Stimulated activated CD8-positive, alpha-beta memory T cell treated with anti-CD3 and anti-CD28 coated beads, Interleukin-4, amount 100 ng/mL, for 1 hour (primary cell): ENCODE data around the gene LINGO3.
"Not testable (repeated sequence)": the region's sequence is repeated elsewhere in the genome, so short reads cannot be mapped to it uniquely, and the experiment has no call there.

Source experiments
- DNase-seq, 2 donors: peaks; one replicate each; pipeline ENCODE4 v3.0.0-alpha.2; 2020; ENCODE audit warnings: low read depth in 2 of 2, low spot score in 1 of 2

The LINGO3 gene

GRCh38 chr19:2283835-2284507, 24.0 kb downstream of the LINGO3 start:
- DNase-seq = no peak

- no peak for DNase-seq
Observed at GRCh38 chr19:2282862-2283237, 25.1 kb downstream of the LINGO3 start.

GRCh38 chr19:2282062-2282861, 25.7 kb downstream of the LINGO3 start, which contains the start of gene PEAK3:
TSS of gene PEAK3 (minus strand) at chr19:2282175. CDS start at chr19:2280931, 1,244 bp downstream.
- DNase-seq = no peak

GRCh38 chr19:2281265-2282061, 26.5 kb downstream of the LINGO3 start:
- DNase-seq = not testable (repeated sequence)

GRCh38 chr19:2280633-2281264, 27.2 kb downstream of the LINGO3 start:
- no peak for DNase-seq

GRCh38 chr19:2278459-2279158, 29.3 kb downstream of the LINGO3 start:
- no peak for DNase-seq

GRCh38 chr19:2277138-2277537, 30.8 kb downstream of the LINGO3 start:
- no peak for DNase-seq

- DNase-seq = no peak
Observed at GRCh38 chr19:2276429-2276986, 31.4 kb downstream of the LINGO3 start.

GRCh38 chr19:2275588-2276428, 32.1 kb downstream of the LINGO3 start:
- no peak for DNase-seq

GRCh38 chr19:2274931-2275535, 32.9 kb downstream of the LINGO3 start:
- no peak for DNase-seq

- DNase-seq = no peak
Observed at GRCh38 chr19:2274185-2274711, 33.7 kb downstream of the LINGO3 start.

GRCh38 chr19:2273356-2274184, 34.4 kb downstream of the LINGO3 start:
- DNase-seq = peak in 1 of 2 donors; percentile 41

- DNase-seq = no peak
Observed at GRCh38 chr19:2271234-2272103, 36.5 kb downstream of the LINGO3 start.

- peak in 1 of 2 donors; percentile 56 for DNase-seq
Observed at GRCh38 chr19:2270423-2271233, 37.3 kb downstream of the LINGO3 start.

- no peak for DNase-seq
Observed at GRCh38 chr19:2270157-2270422, 37.9 kb downstream of the LINGO3 start.
